IPS-18a (cell line): ENCODE results near the gene ATXN1.

ENCODE experiments used
- H3K27ac ChIP-seq: one replicate; pipeline ENCODE4 v1.5.1; 2013; ENCODE audit warnings: low read length
- H3K27me3 ChIP-seq: one replicate; pipeline ENCODE4 v1.6.1; 2013; ENCODE audit warnings: mild to moderate bottlenecking, low read length; ENCODE audit not compliant: control insufficient read depth, insufficient read depth
- H3K36me3 ChIP-seq: one replicate; pipeline ENCODE4 v1.6.1; 2013; ENCODE audit warnings: low read depth, low read length; ENCODE audit not compliant: control insufficient read depth
- H3K4me1 ChIP-seq: one replicate; pipeline ENCODE4 v1.6.1; 2013; ENCODE audit warnings: low read depth, low read length; ENCODE audit not compliant: control insufficient read depth
- H3K4me3 ChIP-seq: one replicate; pipeline ENCODE4 v1.5.1; 2013; ENCODE audit warnings: low read length
- H3K9ac ChIP-seq: one replicate; pipeline ENCODE4 v1.6.1; 2013; ENCODE audit warnings: mild to moderate bottlenecking, low read length, moderate library complexity
- H3K9me3 ChIP-seq: one replicate; pipeline ENCODE4 v1.6.1; 2013; ENCODE audit warnings: low read depth, low read length; ENCODE audit not compliant: control insufficient read depth

Gene ATXN1

DNA sequence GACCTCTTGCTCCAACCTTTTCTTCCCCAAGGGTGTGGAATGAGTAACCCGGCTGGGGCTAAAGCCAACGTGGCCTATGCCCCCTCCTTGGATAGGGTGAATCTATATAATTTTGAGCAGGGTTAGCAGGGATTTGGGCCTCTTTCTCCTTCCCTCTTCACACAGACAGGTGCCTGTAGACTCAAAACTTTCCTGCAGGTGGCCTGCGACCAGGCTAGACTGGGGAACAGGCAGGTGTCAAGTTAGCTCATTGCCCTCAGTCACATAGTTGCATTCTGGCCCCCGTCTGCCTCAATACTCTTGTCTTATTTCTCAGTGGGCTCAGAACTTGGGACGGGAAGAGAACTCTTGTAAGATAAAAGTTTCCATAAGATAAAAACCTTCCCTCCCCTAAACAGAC lies 243.0 kb downstream of the ATXN1 start:
- Histone ChIP-seq H3K9me3 (no peaks in the 10 kb centered on the region), H3K4me1 (no peaks in the 10 kb centered on the region), H3K36me3 (no peaks in the 10 kb centered on the region), H3K27me3 (no peaks in the 10 kb centered on the region), H3K4me3 (no peak overlapping the region), H3K9ac (no peak overlapping the region), H3K27ac (no peak overlapping the region)

DNA sequence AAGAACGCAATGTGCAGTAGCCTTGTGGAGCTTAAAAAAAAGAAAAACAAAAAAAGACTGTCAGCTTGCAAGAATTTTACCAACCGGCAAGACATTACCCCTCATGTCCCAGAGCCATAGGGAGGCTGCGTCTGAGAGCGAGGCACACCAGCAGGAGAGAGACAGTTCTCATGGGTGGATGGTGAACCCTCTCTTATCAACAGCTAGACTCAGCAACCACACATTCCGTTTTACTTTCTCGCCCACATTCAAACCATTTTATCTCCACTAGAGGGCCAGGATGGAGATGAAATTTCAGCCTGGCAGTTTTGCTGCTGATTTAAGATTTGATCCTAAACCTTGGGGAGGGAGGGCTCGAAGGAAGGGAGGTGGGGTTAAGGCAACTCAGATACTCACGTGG lies 247.0 kb downstream of the ATXN1 start:
- Histone ChIP-seq H3K9me3 (no peaks in the 10 kb centered on the region), H3K36me3 (no peaks in the 10 kb centered on the region), H3K4me1 (peaks cover 7% of the 10 kb centered on the region), H3K4me3 (no peak overlapping the region), H3K27me3 (no peaks in the 10 kb centered on the region), H3K9ac (no peak overlapping the region), H3K27ac (no peak overlapping the region)

DNA sequence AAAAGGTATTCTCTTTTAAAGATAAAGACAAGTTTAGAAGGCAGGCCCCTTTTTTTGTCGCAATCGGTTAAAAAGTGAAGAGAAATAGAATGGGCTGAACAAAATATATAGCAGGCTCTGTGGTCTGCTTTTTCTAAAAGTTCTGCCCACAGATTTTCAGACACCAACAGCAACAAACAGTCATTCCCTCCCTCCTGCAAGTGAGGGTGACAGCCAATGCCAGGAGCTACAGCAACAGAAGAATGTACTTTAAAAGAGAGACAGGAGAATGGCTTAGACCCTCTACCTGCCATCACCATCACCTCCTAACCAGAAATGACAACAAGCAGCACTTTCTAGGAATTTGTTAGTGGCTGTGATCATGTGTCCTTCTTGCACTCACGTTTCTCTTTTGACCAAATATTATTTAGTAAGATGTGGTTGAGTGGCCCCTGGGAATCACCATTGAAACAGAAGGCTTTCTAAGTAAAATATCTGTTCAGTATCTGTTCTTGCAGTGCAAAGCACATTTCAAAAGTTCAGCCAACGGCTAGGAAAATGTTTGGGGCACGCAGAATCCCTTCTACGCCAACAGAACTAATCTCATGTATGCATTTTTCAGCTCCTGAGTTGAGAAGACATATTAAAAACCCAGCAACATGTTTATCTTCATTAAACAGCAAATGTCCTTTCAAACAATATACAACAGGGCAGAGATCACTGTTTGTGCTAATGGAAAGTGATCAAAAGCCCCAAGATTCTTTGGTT lies 248.5 kb downstream of the ATXN1 start:
- Histone ChIP-seq H3K36me3 (no peaks in the 10 kb centered on the region), H3K27me3 (no peaks in the 10 kb centered on the region), H3K4me3 (no peak overlapping the region), H3K27ac (no peak overlapping the region), H3K4me1 (peaks cover 7% of the 10 kb centered on the region), H3K9me3 (no peaks in the 10 kb centered on the region), H3K9ac (no peak overlapping the region)

DNA sequence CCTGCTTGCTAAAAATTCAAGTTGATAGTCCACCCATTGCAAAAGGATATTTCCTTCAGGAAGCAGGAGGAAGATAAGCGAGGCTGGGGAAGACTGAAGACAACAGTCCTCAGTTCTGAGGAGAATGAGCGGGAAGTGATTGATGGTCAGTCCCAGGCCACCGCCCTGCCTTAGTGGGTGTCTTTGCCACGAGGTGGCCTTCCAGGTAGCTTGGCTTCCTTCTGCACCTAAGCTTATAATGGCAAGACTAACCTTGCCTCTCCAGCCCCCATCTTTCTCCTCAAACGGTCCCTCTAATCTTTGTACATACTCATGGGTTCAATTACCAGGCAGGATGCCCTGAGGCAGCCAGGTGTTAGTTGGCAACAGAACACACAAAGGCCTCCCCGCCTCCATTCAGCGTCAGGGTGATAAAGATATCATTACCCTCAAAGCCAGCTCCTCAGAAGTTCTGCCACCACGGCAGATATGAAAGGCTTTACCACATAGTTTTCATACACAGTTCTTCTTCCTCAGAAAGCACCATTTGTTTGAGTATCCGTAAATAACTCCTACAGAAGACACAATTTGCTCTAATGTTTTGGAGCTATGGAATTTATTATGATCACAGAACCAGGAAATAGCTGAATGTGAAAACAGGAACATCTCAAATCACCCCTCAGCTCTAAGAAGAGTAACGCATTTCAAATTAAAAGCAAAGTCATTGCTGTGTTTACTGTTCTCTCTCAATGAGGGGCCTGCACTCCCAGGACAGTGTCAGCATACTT lies 249.4 kb downstream of the ATXN1 start:
- no peak overlapping the region for H3K9ac ChIP-seq
- no peaks in the 10 kb centered on the region for H3K9me3 ChIP-seq
- peaks cover 7% of the 10 kb centered on the region for H3K4me1 ChIP-seq
- H3K4me3 ChIP-seq, result no peak overlapping the region
- H3K27ac ChIP-seq, result no peak overlapping the region
- no peaks in the 10 kb centered on the region for H3K27me3 ChIP-seq
- no peaks in the 10 kb centered on the region for H3K36me3 ChIP-seq

DNA sequence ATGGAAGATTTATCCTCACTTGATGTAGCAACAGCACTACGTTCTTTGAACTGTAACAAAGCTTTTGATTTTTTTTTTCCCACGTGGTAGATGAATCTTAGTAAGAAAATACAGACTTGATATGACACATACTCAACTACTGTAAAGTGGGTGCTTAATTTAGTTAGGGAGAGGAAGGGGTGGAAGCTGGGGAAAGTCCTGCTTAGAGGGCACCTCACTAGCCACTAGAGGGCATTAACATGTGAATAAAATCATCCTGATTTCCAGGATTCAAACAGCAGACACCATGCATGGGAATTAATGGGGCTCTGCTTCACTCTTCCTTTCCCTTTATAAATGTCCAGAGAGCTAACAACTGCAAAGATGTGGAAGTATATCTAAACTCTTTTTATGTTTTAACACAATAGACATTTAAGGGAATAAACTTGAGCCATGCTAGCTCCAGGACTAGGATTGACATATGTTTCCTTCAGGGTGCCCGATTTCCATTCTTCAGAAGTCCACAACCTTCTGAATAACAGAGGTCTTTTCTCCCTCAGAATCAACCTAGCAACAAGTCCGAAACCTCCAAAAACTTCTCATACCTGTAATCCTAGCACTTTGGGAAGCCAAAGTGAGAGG lies 250.1 kb downstream of the ATXN1 start:
- no peak overlapping the region for H3K4me3 ChIP-seq
- H3K9me3 ChIP-seq, result no peaks in the 10 kb centered on the region
- H3K27ac ChIP-seq, result no peak overlapping the region
- H3K4me1 ChIP-seq, result peaks cover 7% of the 10 kb centered on the region
- no peaks in the 10 kb centered on the region for H3K27me3 ChIP-seq
- H3K9ac ChIP-seq, result no peak overlapping the region
- no peaks in the 10 kb centered on the region for H3K36me3 ChIP-seq

DNA sequence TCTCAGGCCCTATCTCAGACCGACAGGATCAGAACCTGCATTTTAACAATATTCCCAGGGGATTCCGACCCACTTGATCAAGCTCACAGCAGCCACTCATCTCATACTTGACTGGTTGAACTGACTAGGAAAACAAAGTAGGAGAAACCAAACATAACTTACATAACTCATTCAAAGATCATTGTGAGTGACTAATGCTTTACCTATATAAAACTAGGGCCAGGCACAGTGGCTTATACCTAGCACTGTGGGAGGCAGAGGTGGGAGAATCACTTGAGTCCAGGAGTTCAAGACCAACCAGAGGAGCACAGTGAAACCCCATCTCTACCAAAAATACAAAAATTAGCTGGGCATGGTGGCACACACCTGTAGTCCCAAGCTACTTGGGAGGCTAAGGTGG lies 251.0 kb downstream of the ATXN1 start:
- H3K36me3 ChIP-seq, result no peaks in the 10 kb centered on the region
- no peaks in the 10 kb centered on the region for H3K27me3 ChIP-seq
- H3K9me3 ChIP-seq, result no peaks in the 10 kb centered on the region
- peaks cover 7% of the 10 kb centered on the region for H3K4me1 ChIP-seq
- no peak overlapping the region for H3K9ac ChIP-seq
- H3K4me3 ChIP-seq, result no peak overlapping the region
- no peak overlapping the region for H3K27ac ChIP-seq

DNA sequence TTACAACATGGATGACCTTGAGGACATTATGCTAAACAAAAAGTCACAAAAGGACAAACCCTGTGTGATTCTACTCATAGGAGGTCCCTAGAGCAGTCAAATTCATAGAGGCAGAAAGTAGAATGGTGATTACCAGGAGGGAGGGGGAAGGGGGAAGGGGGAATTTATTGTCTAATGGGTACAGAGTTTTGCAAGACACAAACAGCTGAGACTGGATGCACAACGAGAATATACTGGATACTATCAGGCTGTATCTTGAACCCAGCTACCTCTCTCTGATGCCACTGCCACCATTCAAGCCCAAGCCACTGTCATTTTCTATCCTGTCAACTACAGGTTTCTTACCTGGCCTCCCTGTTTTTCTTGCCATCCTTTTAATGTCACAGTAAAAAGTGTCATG lies 252.3 kb downstream of the ATXN1 start:
- H3K36me3 ChIP-seq, result no peaks in the 10 kb centered on the region
- H3K27ac ChIP-seq, result no peak overlapping the region
- no peak overlapping the region for H3K9ac ChIP-seq
- no peak overlapping the region for H3K4me3 ChIP-seq
- peaks cover 7% of the 10 kb centered on the region for H3K4me1 ChIP-seq
- H3K9me3 ChIP-seq, result no peaks in the 10 kb centered on the region
- no peaks in the 10 kb centered on the region for H3K27me3 ChIP-seq

DNA sequence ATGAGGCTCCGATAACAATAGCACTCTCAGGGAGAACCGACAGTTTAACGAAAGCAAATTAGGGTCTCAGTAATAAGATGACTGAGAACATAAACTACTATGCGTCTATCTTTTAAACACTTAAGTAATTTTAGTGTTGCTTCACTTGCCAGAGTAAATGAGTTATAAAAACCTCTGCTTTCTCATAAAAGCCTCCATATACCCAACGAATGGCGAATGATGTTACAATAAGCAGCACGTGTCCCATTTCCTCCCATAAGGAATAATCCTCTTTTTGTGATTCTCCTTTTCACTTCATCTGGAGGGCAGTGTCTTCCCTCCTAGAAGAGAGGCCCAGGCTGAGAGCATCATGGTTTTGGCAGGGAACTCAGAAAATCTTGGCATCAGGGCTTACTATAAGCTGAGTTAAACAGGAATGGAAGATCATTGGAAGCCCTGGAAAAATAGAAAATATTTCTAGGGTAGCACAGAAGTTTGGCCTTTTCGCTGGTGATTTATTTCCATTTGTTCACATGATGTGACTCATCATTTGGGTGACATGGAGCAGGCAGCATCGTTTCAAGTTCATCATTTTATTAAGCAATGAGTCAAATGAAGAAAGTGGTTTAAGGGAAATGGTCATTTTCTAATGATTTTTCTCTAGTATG lies 255.4 kb downstream of the ATXN1 start:
- Histone ChIP-seq H3K4me1 (peaks cover 1% of the 10 kb centered on the region), H3K27me3 (no peaks in the 10 kb centered on the region), H3K4me3 (no peak overlapping the region), H3K9ac (no peak overlapping the region), H3K27ac (no peak overlapping the region), H3K36me3 (no peaks in the 10 kb centered on the region), H3K9me3 (no peaks in the 10 kb centered on the region)

DNA sequence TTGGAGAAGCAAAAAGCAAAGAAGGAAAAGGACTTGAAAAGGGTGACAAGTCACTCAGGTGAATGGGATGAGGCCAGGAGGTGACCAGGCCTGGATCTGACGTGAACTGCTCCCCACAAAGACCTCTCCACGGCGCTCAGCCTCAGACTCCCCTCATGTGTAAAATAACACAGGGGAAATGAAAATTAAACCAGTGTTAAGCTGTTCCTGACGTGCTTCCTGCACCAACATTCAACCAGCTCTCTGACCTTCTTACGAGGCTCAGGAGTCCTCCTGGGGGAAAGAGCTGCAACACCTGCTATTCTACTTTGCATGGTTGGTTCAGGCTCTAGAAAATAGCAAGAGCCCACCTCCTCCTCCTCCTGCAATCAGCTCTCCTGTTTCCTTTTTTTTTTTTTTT lies 256.7 kb downstream of the ATXN1 start:
- Histone ChIP-seq H3K4me1 (no peaks in the 10 kb centered on the region), H3K9me3 (no peaks in the 10 kb centered on the region), H3K27ac (no peak overlapping the region), H3K4me3 (no peak overlapping the region), H3K36me3 (no peaks in the 10 kb centered on the region), H3K9ac (no peak overlapping the region), H3K27me3 (no peaks in the 10 kb centered on the region)

DNA sequence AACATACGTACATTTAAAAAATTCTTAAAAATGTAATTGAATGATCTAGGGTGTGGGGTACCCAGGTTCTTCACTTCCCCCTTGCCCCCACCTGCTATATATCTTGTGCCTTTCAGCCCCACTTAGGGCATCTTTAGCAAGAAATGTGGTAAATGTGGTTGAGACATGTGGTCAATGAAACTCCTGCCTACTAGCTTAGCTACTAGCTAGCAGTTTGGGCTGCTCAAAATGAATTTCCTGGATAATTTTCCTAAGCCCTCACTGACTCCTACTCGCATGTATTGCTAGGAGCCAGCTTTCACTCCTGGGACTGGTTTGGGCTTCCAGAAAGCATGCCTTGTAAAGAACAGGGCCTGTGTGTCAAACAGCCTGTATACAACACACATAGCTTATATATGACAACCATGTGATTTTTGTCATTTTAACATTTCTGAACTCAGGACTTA lies 257.3 kb downstream of the ATXN1 start:
- Histone ChIP-seq H3K4me3 (no peak overlapping the region), H3K4me1 (no peaks in the 10 kb centered on the region), H3K9me3 (no peaks in the 10 kb centered on the region), H3K9ac (no peak overlapping the region), H3K27ac (no peak overlapping the region), H3K36me3 (no peaks in the 10 kb centered on the region), H3K27me3 (no peaks in the 10 kb centered on the region)

DNA sequence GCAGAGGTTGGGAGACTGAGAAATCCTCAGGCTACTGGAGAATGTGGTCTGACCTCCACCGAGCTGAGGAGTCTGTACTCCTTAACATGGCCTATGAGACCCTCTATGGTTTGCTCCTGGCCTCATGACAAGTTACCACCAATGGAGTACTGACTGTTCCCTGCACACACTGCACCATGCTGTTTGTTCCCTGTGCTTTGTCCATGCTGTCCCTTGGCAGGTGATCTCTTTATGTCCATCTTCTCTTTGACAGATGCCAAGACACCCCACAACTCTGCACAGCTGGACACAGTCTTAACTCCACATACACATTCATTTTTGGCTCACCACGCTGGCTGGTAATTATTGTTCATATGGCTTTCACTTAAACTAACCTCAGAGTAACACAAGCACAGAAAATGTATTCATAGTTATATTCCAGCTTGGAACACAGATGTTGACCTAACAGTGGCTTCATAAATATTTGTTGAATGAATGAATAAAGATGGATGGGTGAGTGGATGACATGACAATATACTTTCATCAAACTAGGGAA lies 258.0 kb downstream of the ATXN1 start:
- no peaks in the 10 kb centered on the region for H3K27me3 ChIP-seq
- H3K27ac ChIP-seq, result no peak overlapping the region
- H3K9me3 ChIP-seq, result no peaks in the 10 kb centered on the region
- no peak overlapping the region for H3K4me3 ChIP-seq
- no peaks in the 10 kb centered on the region for H3K36me3 ChIP-seq
- H3K9ac ChIP-seq, result no peak overlapping the region
- H3K4me1 ChIP-seq, result no peaks in the 10 kb centered on the region
